GM18505 (cell line): Measurements from ENCODE around the gene SHCBP1L.

Experiments
- ATAC-seq: cut with Tn5 transposase; IDR thresholded peaks from one replicate; pipeline ENCODE4 v1.9.1; 2021; ENCODE audit not compliant: unreplicated experiment
- POLR2A ChIP-seq: IDR thresholded peaks from 4 replicates; pipeline ENCODE4 v1.6.1; 2011; ENCODE audit warnings: borderline replicate concordance; ENCODE audit not compliant: insufficient read depth, insufficient read length; ENCODE audit errors: extremely low read depth

SHCBP1L gene

DNA sequence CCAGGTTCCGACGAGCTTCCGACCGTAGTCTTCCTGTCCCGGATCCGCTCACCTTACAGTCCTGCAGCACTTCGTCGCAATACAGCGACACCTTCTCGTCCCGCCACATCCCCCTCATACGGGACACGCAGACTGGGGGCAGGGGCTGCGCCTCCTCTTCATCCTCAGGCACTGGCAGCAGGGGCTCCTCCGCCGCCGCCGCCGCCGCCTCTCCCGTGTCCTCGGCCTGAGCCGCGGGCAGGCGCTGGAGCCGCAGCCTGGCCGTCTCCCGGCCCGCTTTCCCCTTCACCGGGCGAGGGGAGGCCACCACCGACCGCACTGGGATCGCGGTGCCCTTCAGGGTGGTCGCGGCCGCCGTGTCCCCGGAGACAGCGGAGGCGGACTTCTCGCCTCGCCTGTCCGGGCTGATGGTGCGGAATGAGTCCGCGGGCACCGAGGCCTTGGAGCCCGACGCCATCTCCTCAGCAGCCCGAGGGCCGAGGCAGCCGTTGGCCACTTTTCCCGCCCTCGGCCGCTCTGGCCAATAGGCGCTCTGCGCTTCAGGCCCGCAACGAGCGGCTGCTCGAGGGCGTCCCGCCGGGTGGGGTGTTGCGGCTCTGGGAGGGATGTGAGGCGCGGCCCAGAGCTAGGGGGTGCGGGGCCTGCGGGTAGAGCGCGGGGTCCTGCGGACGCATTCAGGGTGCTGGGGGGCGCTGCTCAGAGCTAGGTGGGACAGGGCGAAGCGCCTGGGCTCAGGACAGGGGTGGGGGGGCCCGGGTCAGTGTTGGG is at the start of gene SHCBP1L:
Gene SHCBP1L (minus strand): TSS at position 490 of the 768 bp plus-strand sequence. CDS start 33 bp downstream, at position 457.
- TF ChIP-seq POLR2A, result no peak
- ATAC-seq, result no peak

DNA sequence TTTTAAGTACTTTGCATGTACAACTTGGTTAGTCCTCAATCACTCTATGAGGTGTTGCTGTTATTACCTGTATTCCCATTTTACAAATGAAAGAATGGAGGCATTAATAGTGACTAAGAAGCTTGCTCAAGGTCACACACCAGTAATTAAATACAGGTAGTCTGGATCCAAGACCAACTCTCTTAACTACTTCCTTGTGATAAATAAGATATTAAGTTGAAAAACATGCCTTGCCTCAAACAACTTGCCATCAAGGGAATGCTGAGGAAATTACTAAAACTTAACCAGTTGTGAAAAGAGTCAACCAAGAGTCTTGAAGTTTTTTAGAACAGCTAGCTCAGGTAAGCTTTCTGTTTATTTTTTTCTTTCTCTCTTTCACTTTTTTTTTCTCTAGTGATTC is 49.3 kb upstream of the SHCBP1L start:
- ATAC-seq, result no peak
- no peak for TF ChIP-seq POLR2A

DNA sequence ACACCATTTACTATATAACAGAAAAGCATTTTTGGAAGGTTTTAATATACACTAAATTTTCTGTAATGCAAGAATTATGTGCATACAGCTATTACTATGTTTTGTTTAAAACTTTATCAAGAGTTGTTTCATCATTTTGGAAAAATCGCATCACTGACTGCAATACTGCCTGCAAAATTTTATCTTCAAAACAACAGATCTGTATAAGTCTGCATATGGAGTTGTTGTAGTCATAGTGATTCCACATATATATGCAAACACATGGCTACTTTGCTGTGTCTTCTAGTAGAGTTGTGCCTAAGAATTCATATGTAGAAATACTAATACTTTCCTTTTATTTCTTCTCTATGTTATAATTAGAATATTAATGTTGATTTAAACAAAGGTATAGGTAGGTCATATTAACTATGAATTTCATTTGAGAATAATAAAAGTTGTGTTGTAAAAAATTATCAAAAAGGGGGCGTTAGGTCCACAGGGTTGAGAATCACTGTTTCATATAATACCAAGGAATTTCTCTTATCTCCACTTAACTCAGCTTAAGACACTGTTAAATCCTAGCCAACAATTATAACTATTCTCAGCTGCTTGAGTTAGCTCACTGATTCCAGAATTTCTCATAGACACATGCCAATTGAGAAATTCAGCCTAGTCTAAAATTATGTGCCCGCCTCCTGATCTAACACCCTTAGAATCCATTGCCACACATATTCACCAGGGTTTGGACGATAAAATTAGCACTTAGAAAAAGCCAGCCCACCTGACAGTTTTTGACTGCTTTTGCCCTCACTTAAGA is 47.4 kb upstream of the SHCBP1L start:
- ATAC-seq, result no peak
- TF ChIP-seq POLR2A, result no peak

DNA sequence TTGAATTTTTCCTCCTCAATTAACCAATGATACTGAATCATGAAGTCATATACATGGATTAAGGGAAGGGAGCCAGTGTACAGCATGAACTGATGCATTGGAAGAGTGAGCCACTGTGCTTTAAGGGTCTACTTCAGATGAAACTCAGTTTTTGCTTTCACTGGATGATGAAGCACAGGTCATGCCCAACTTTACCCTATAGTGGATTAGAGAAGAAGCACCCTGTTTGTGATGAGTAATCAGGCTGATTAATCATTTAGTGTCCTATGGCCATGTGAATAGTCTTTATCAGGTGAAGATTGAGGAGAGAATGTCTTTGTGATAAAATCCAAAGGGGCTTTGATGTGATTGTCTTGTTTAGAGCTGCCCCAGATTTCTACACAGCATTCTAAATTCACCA is 45.5 kb upstream of the SHCBP1L start:
- no peak for TF ChIP-seq POLR2A
- no peak for ATAC-seq

DNA sequence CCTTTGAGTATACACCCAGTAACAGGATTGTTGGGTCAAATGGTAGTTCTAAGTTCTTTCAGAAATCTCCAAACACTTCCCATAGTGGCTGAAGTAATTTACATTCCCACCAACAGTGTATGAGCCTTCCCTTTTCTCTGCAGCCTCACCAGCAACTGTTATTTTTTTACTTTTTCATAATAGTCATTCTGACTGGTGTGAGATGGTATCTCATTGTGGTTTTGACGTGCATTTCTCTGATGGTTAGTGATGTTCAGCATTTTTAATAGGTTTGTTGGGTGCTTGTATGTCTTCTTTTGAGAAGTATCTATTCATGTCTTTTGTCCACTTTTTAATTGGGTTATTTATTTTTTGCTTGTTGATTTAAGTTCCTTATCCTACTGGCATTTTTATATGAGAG is 43.9 kb upstream of the SHCBP1L start:
- ATAC-seq, result no peak
- no peak for TF ChIP-seq POLR2A

DNA sequence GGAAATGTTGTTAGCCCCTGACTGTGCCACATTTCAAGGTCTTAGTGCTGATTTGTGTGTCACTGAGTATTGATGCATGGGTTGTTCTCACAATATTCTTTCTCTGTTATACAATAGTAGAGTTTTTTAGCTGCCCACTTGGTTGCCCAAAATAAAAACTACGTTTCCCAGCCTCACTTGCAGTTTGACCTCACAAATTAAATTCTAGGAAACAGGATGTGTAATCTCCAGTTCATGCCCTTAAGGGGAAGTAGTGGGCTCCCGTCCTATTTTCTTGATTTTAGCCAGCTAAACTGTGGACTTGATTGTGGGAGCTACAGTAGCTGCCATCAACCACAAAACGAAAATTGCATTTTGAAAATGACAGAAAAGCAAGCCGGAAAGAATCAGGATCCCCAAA is 42.9 kb upstream of the SHCBP1L start:
- no peak for ATAC-seq
- TF ChIP-seq POLR2A, result no peak

DNA sequence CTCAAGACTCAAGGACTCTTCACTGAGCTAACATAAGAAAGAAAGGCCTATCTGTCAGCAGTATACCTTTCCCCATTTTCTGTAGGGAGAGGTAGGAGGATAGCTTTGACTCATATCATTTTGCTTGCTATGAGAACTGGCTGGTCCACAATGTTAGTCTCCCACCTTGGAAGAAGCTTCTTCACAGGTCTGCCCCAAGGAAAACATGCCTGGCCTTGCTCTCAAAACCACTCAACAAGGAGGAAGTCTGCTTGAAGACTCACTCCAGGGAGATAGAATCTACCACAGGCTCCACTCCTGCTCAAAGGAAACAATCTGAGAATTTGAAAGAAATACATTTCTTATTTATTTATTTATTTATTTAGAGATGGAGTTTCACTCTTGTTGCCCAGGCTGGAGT is 40.8 kb upstream of the SHCBP1L start:
- ATAC-seq, result no peak
- TF ChIP-seq POLR2A, result no peak

DNA sequence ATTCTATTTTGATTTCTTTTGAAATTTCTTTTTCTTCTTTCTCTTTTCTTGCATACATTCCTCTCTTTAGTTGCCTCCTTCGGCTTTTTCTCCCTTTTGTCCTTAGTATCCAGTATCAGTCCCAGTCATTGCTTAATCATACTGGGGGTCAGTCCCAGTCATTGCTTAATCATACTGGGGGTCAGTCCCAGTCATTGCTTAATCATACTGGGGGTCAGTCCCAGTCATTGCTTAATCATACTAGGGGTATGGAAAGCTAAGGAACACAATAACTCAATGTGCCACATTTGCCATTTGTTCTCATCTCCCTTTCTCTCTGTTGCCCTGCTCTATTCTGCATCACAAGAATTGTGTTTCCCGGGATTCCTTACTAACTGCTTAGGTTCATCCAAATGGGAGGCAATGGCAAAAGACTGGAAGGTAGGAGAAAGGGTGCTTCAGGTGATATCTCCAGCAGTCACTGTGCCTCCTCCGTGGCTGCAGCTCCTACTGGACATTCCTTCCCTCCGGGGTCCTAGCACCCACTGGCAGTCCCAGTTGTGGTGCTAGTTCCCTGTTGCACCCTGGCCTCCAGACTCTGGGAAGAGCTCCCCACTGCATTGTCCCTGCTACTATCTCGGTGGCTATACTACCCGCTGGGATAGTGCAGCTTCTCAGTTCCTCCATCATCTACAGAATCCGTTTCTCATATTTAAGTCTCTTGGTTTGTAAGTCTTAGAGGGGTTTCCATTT is 37.6 kb upstream of the SHCBP1L start:
- ATAC-seq, result no peak
- TF ChIP-seq POLR2A, result no peak

DNA sequence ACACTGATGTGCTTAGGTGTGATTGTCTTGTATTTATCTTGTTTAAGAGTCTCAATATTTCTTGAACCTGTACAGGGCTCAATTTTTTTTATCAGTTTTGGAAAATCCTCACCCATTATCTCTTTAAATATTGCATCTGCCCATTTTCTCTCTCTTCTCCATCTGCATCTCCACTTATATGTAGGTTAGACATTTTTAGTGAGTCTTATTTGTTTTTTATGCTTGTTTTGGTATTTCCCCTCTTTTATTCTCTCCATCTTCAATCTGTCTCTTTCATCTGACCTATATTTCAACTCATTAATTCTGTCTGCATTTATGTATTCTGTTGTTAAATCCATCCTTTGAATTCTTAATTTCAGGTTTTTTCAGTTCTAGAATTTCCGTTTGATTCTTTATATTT is 32.9 kb upstream of the SHCBP1L start:
- ATAC-seq, result no peak
- no peak for TF ChIP-seq POLR2A

DNA sequence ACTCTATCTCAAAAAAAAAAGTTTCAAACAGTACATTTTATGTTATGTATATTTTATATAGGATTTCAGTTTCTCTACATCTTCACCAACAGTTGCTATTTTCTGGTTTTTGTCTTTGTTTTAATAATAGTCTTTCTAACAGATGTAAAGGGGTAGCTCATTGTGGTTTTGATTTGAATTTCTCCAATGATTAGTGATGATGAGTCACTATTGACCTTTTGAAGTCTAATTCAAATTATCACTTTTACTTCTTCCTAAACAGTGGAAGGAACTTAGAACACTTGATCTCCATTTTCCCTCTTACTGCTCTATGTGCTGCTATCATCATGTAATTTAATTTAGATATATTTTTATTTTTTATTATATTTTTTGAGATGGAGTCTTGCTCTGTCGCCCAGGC is 31.7 kb upstream of the SHCBP1L start:
- TF ChIP-seq POLR2A, result no peak
- ATAC-seq, result no peak

DNA sequence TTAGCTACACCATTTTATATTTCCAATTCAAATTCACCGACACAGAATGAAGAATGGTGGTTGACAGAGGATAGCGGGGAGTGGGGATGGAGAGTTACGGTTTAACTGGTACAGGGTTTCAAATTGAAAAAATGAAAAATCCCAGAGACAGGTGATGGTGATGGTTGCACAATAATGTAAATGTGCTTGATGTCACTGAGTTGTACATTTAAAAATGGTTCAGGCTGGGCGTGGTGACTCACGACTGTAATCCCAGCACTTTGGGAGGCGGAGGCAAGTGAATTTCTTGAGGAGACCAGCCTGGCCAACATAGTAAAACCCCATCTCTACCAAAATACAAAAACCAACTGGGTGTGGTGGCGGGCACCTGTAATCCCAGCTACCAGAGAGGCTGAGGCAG is 31.2 kb upstream of the SHCBP1L start:
- ATAC-seq, result no peak
- no peak for TF ChIP-seq POLR2A

DNA sequence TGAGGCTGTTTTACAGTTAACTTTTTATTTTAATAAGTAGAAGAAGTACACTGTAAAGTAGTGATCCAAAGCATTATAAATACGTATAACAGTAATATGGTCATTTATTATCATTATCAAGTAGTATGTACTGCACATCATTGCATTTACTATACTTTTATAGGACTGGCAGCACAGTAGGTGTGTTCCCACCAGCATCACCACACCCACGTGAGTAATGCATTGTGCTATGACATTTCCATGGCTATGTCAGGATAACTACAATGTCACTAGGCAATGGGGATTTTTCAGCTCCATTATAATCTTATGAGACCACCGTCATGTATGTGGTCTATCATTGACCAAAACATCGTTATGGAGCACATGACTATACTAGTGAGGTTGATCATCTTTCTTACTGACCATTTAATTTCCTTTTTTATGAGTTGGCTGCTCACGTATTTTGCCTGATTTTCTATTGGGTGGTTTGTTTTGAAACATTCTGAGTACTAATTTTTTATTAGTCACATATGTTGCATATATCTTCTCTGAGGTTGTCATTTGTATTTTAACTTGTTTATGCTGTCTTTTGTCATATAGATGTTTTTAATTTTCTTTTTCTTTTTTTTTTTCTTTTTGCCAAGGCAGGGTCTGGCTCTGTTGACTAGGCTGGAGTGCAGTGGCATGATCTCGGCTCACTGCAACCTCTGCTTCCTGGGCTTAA is 25.3 kb upstream of the SHCBP1L start:
- no peak for TF ChIP-seq POLR2A
- ATAC-seq, result no peak

DNA sequence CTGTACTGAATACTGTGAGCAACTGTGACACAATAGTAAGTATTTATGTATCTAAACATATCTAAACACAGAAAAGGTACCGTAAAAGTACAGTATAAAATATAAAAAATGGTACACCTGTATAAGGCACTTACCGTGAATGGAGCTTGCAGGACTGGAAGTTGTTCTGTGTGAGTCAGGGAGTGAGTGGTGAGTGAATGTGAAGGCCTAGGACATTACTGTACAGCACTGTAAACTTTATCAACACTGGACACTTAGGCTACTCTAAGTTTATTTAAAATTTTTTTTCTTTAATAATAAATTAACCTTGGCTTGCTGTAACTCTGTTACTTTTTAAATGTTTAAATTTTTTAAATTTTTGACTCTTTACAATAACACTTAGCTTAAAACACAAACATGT is 24.5 kb upstream of the SHCBP1L start:
- TF ChIP-seq POLR2A, result no peak
- ATAC-seq, result no peak
